GM12878 (cell line): ENCODE measurements around the gene EPS8.

ENCODE experiments used
- SRF ChIP-seq, 2 experiments: IDR thresholded peaks; 2 replicates each; pipeline ENCODE4 v1.6.1; 2011; ENCODE audit warnings: low read depth in 2 of 2, low read length in 2 of 2, mild to moderate bottlenecking in 1 of 2, moderate library complexity in 1 of 2
- ZNF384 ChIP-seq: IDR thresholded peaks from 2 replicates; pipeline ENCODE4 v1.6.1; 2012; ENCODE audit warnings: low read depth, mild to moderate bottlenecking, low read length, improper control_type of control experiment, borderline replicate concordance
- TF ChIP-seq, protein P1 (sequence below), 3 experiments: IDR thresholded peaks in 2 of 3; conservative IDR thresholded peaks in 1 of 3; 2 replicates each; pipeline ENCODE4 v1.5.1; 2011; ENCODE audit warnings: low read depth in 3 of 3, low read length in 3 of 3, mild to moderate bottlenecking in 3 of 3, control low read depth in 2 of 3, moderate library complexity in 2 of 3, inconsistent platforms in 1 of 3, mixed read lengths in 1 of 3; ENCODE audit not compliant: control insufficient read depth in 2 of 3, insufficient read depth in 1 of 3; ENCODE audit errors: extremely low read depth in 1 of 3
- TF ChIP-seq, protein P2 (sequence below): IDR thresholded peaks from 2 replicates; pipeline ENCODE4 v1.6.1; 2012; ENCODE audit warnings: mild to moderate bottlenecking, low read depth, low read length

DNA sequence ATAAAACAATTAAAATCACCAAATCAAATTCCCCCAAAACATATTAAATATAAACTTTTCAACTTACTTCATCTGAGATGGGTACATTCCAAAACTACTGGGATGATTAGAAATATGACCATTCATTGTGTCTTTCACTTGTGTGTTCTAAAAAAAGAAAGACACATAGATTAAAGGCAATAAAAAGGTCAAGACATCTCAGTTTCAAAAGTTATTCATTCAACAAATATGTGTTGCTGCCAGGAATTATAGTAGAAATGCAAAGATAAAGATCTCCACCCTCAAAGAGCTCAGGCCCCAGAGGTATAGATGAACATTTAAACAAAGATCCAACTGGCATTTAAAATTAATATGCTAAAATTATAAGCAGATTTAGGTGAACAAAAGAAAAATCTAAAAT lies 106.4 kb downstream of the EPS8 start:
- TF ChIP-seq, protein P1, sequence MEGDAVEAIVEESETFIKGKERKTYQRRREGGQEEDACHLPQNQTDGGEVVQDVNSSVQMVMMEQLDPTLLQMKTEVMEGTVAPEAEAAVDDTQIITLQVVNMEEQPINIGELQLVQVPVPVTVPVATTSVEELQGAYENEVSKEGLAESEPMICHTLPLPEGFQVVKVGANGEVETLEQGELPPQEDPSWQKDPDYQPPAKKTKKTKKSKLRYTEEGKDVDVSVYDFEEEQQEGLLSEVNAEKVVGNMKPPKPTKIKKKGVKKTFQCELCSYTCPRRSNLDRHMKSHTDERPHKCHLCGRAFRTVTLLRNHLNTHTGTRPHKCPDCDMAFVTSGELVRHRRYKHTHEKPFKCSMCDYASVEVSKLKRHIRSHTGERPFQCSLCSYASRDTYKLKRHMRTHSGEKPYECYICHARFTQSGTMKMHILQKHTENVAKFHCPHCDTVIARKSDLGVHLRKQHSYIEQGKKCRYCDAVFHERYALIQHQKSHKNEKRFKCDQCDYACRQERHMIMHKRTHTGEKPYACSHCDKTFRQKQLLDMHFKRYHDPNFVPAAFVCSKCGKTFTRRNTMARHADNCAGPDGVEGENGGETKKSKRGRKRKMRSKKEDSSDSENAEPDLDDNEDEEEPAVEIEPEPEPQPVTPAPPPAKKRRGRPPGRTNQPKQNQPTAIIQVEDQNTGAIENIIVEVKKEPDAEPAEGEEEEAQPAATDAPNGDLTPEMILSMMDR (IDR thresholded peaks at IDR 0.05 in 2 of 3, conservative IDR thresholded peaks at IDR 0.05 in 1 of 3; ENCODE audit: control insufficient read depth in 2 of 3, extremely low read depth in 1 of 3, insufficient read depth in 1 of 3, low read depth in 3 of 3, low read length in 3 of 3): no peak
- TF ChIP-seq, protein P2, sequence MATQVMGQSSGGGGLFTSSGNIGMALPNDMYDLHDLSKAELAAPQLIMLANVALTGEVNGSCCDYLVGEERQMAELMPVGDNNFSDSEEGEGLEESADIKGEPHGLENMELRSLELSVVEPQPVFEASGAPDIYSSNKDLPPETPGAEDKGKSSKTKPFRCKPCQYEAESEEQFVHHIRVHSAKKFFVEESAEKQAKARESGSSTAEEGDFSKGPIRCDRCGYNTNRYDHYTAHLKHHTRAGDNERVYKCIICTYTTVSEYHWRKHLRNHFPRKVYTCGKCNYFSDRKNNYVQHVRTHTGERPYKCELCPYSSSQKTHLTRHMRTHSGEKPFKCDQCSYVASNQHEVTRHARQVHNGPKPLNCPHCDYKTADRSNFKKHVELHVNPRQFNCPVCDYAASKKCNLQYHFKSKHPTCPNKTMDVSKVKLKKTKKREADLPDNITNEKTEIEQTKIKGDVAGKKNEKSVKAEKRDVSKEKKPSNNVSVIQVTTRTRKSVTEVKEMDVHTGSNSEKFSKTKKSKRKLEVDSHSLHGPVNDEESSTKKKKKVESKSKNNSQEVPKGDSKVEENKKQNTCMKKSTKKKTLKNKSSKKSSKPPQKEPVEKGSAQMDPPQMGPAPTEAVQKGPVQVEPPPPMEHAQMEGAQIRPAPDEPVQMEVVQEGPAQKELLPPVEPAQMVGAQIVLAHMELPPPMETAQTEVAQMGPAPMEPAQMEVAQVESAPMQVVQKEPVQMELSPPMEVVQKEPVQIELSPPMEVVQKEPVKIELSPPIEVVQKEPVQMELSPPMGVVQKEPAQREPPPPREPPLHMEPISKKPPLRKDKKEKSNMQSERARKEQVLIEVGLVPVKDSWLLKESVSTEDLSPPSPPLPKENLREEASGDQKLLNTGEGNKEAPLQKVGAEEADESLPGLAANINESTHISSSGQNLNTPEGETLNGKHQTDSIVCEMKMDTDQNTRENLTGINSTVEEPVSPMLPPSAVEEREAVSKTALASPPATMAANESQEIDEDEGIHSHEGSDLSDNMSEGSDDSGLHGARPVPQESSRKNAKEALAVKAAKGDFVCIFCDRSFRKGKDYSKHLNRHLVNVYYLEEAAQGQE: no peak
- TF ChIP-seq ZNF384 (no peak), SRF (IDR thresholded peaks at IDR 0.05; ENCODE audit: low read depth in 2 of 2, low read length in 2 of 2) (no peak)
